GM12878 (cell line): ENCODE measurements around the gene BCL2. TPM values are rescaled to one million over a fixed set of nuclear protein-coding genes. Genes with fewer than 3 reads are reported as not detected.

Experiments
- ATAC-seq: fragments of 200-7000 bp; cut with Tn5 transposase; 3 replicates; pipeline ENCODE4 v1.9.1; 2020; ENCODE audit warnings: mild to moderate bottlenecking, moderate library complexity
- BruUV-seq: library from RNA; stranded (reverse); fragments of 400-500 nt; replicated peaks from 2 replicates; lab custom pipeline; 2021; lab: Mats Ljungman, UMichigan
- CTCF ChIA-PET: fragments of 300-600 bp; sonication (Branson Sonifier 250); formaldehyde crosslinking; extraction: SDS; loops from one replicate; lab custom pipeline; 2021; ENCODE audit warnings: inconsistent platforms; lab: Yijun Ruan, JAX
- POLR2A ChIA-PET: fragments of 350-600 bp; formaldehyde crosslinking; extraction: SDS; loops from one replicate; lab custom pipeline; 2021; ENCODE audit warnings: inconsistent platforms; lab: Charles Lee
- RAD21 ChIA-PET: fragments of 300-600 bp; sonication (Branson Sonifier 250); formaldehyde crosslinking; loops from one replicate; lab custom pipeline; 2023; ENCODE audit warnings: antibody characterized with exemption; ENCODE audit not compliant: unreplicated experiment; lab: Charles Lee
- SMC1A ChIA-PET: fragments of 300-600 bp; sonication (Branson Sonifier 250); formaldehyde crosslinking; loops from one replicate; lab custom pipeline; 2023; ENCODE audit not compliant: unreplicated experiment, uncharacterized antibody; lab: Charles Lee
- DNase-seq: peaks from one replicate; pipeline ENCODE4 v3.0.0-alpha.2; 2011; ENCODE audit warnings: low read depth, low spot score
- FAIRE-seq: peaks from 3 replicates; lab custom pipeline; 2011; peaks lifted over from hg19 to GRCh38; lab: Jason Lieb, UNC
- H2AFZ ChIP-seq: 2 replicates; pipeline ENCODE4 v1.6.0; 2011; ENCODE audit warnings: low read depth, low read length, control low read depth; ENCODE audit not compliant: control insufficient read depth
- H3K27ac ChIP-seq: 2 replicates; pipeline ENCODE4 v1.5.1; 2011; ENCODE audit warnings: control low read depth; ENCODE audit not compliant: control insufficient read depth, insufficient read depth
- H3K27me3 ChIP-seq, 2 experiments: replicated peaks in 1 of 2; 2 replicates each; pipeline versions ENCODE4 v1.6.0 to v1.6.1; 2011; ENCODE audit warnings: low read length in 1 of 2; ENCODE audit not compliant: control insufficient read depth in 2 of 2, insufficient read depth in 2 of 2
- H3K36me3 ChIP-seq, 2 experiments: 2 replicates each; pipeline ENCODE4 v1.5.1; 2011; ENCODE audit warnings: low read length in 1 of 2; ENCODE audit not compliant: control insufficient read depth in 2 of 2, insufficient read depth in 2 of 2
- H3K4me1 ChIP-seq: 2 replicates; pipeline ENCODE4 v1.6.1; 2011; ENCODE audit warnings: mild to moderate bottlenecking, low read length, moderate library complexity, mixed read lengths; ENCODE audit not compliant: control insufficient read depth, insufficient read depth
- H3K4me2 ChIP-seq: 2 replicates; pipeline ENCODE4 v1.6.0; 2011; ENCODE audit warnings: control low read depth; ENCODE audit not compliant: control insufficient read depth, insufficient read depth
- H3K4me3 ChIP-seq: fragments of 200-600 bp; sonication (generic); 2 replicates; pipeline ENCODE4 v1.5.1; 2016
- H3K79me2 ChIP-seq: 2 replicates; pipeline ENCODE4 v1.6.0; 2011; ENCODE audit warnings: low read length; ENCODE audit not compliant: control insufficient read depth, insufficient read depth
- H3K9ac ChIP-seq: 2 replicates; pipeline ENCODE4 v1.8.0; 2011; ENCODE audit warnings: low read length, control low read depth, mixed read lengths; ENCODE audit not compliant: control insufficient read depth, insufficient read depth
- H3K9me3 ChIP-seq: replicated peaks from 3 replicates; pipeline ENCODE4 v1.5.1; 2011; ENCODE audit warnings: mild to moderate bottlenecking, low read length; ENCODE audit not compliant: control insufficient read depth, insufficient read depth
- H4K20me1 ChIP-seq: 2 replicates; pipeline ENCODE4 v1.6.0; 2011; ENCODE audit not compliant: control insufficient read depth, insufficient read depth
- BCL11A ChIP-seq: IDR thresholded peaks from 2 replicates; pipeline ENCODE4 v1.6.1; 2011; ENCODE audit warnings: low read depth, low read length
- IKZF1 ChIP-seq: fragments of 450-650 bp; conservative IDR thresholded peaks from 2 replicates; pipeline ENCODE4 v1.6.1; 2017; ENCODE audit warnings: antibody characterized with exemption, mild to moderate bottlenecking
- NFYB ChIP-seq: IDR thresholded peaks from 2 replicates; pipeline ENCODE4 v1.6.1; 2011; ENCODE audit warnings: low read depth, mild to moderate bottlenecking, low read length, improper control_type of control experiment, moderate library complexity; ENCODE audit not compliant: insufficient read depth
- RUNX3 ChIP-seq: IDR thresholded peaks from 2 replicates; pipeline ENCODE4 v1.6.1; 2012; ENCODE audit warnings: low read length, inconsistent platforms
- YBX1 ChIP-seq: fragments of 450-650 bp; IDR thresholded peaks from 2 replicates; pipeline ENCODE4 v1.6.1; 2016; ENCODE audit warnings: antibody characterized with exemption
- ZNF384 ChIP-seq: IDR thresholded peaks from 2 replicates; pipeline ENCODE4 v1.6.1; 2012; ENCODE audit warnings: low read depth, mild to moderate bottlenecking, low read length, improper control_type of control experiment, borderline replicate concordance
- WGBS: methylation state at CpG from one replicate; pipeline ENCODE4 v1.1.6; 2016; ENCODE audit warnings: low lambda C conversion rate; ENCODE audit not compliant: insufficient replicate concordance, insufficient coverage; ENCODE audit errors: missing lambda C conversion rate; 5-methylcytosine and 5-hydroxymethylcytosine counted together
- in situ Hi-C: fragments of 300-500 bp; cut with MboI; formaldehyde crosslinking; loops from 9 replicates; pipeline ENCODE4 v1.14.3; 2018; ENCODE audit warnings: mixed read lengths
- intact Hi-C: fragments of 100-400 bp; cut with micrococcal nuclease; formaldehyde crosslinking; loops from one replicate; pipeline ENCODE4 v1.14.2; 2022; ENCODE audit not compliant: unreplicated experiment
- polyA plus RNA-seq, 11 experiments: library from polyadenylated mRNA; depleted of rRNA in 4 of 11; unstranded in 6 of 11; stranded (reverse) in 5 of 11; fragments of >200 nt; fragmentation: Nextera tagmentation in 4 of 11; fragmentation: Illumina TruSeq in 1 of 11; extraction: Ambion mirVana in 4 of 11; extraction: Trizol in 1 of 11; gene quantifications; 1 replicate in 1 of 11; 2 replicates in 10 of 11; pipeline versions ENCODE4 v1.2.1 to v1.2.3, GENCODE V29; 2011 to 2016; ENCODE audit warnings: inconsistent platforms in 2 of 11, missing spikeins in 2 of 11, low read depth in 1 of 11
- total RNA-seq, 4 experiments: library from RNA; depleted of rRNA in 3 of 4; stranded (reverse); fragments of >200 nt in 3 of 4; fragmentation: Illumina TruSeq in 1 of 4; extraction: Trizol in 1 of 4; gene quantifications; 2 replicates each; pipeline versions ENCODE4 v1.2.1 to v1.2.3, GENCODE V29; 2013 to 2021
- TF ChIP-seq, protein P1 (sequence below): IDR thresholded peaks from 2 replicates; pipeline ENCODE4 v1.6.1; 2012; ENCODE audit warnings: low read depth, low read length, improper control_type of control experiment
- TF ChIP-seq, protein P2 (sequence below): IDR thresholded peaks from 2 replicates; pipeline ENCODE4 v1.6.1; 2012; ENCODE audit warnings: low read length, inconsistent platforms
- TF ChIP-seq, protein P3 (sequence below): IDR thresholded peaks from 2 replicates; pipeline ENCODE4 v1.6.1; 2012; ENCODE audit warnings: improper control_type of control experiment, low read depth, low read length; ENCODE audit not compliant: insufficient replicate concordance

BCL2 gene
- total and polyA plus RNA-seq, 10 of the 15 experiments (the other 5 are each of a cell fraction or from before 2014, with no cell fraction given) = 4.1 to 47.8 (median 19.3) TPM

DNA sequence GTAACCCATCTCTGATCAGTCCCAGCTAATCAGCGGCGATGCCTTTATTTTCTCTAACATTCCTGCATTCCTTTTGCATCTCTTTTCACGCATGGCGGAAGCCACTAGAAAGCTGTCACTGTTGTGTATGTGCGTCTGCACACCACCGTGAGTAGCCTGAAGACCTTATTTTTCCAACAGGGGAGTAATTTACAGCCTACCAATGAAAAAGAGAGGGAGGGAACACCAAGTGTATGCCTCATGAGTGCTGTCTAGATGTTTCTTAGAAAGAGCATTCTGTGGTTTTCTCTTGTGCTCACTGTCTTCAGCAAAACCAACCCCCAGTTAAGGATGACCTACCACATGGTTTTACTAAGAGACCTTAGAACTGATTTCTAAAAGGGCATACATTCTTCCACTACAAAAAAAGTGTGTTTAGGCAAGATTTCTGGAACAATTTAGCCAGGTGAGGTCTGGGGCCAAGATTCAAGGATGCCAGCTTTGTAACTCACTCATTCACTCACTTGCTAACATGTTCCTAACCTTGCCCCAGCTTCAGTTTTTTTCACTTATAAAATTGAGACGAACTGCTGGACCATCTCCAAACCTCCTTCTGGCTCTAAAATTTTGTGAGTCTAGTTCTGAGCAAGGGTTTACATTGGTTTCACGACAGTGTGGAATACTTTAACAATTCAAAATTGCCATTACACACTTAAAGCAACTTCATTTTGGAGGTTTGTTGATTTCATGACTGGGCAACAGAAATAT lies 51.4 kb downstream of the BCL2 start:
- peak; percentile 84 for ATAC-seq
- CTCF ChIA-PET = interaction anchor here (0.6 to 6.6 kb wide), 4 partner anchors 12 to 50 kb away, joined by 3 to 36 read pairs (median 7); no protein-coding TSS in a partner anchor
- in situ Hi-C loops (no loop called here), intact Hi-C loops (no loop called here)
- TSS peak; percentile 6 for BruUV-seq
- H3K27ac ChIP-seq = peak overlapping the region; percentile 29
- H3K79me2 ChIP-seq = peaks cover 65% of the 10 kb centered on the region
- peak; percentile 74 for FAIRE-seq
- TF ChIP-seq, protein P1, sequence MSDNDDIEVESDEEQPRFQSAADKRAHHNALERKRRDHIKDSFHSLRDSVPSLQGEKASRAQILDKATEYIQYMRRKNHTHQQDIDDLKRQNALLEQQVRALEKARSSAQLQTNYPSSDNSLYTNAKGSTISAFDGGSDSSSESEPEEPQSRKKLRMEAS = no peak
- no peak for TF ChIP-seq YBX1
- no peak for TF ChIP-seq ZNF384
- TF ChIP-seq, protein P2, sequence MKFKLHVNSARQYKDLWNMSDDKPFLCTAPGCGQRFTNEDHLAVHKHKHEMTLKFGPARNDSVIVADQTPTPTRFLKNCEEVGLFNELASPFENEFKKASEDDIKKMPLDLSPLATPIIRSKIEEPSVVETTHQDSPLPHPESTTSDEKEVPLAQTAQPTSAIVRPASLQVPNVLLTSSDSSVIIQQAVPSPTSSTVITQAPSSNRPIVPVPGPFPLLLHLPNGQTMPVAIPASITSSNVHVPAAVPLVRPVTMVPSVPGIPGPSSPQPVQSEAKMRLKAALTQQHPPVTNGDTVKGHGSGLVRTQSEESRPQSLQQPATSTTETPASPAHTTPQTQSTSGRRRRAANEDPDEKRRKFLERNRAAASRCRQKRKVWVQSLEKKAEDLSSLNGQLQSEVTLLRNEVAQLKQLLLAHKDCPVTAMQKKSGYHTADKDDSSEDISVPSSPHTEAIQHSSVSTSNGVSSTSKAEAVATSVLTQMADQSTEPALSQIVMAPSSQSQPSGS = peak; percentile 34; the same call in 1 of the 2 replicates
- TF ChIP-seq RUNX3 = peak; percentile 81
- TF ChIP-seq IKZF1 = no peak
- TF ChIP-seq, protein P3, sequence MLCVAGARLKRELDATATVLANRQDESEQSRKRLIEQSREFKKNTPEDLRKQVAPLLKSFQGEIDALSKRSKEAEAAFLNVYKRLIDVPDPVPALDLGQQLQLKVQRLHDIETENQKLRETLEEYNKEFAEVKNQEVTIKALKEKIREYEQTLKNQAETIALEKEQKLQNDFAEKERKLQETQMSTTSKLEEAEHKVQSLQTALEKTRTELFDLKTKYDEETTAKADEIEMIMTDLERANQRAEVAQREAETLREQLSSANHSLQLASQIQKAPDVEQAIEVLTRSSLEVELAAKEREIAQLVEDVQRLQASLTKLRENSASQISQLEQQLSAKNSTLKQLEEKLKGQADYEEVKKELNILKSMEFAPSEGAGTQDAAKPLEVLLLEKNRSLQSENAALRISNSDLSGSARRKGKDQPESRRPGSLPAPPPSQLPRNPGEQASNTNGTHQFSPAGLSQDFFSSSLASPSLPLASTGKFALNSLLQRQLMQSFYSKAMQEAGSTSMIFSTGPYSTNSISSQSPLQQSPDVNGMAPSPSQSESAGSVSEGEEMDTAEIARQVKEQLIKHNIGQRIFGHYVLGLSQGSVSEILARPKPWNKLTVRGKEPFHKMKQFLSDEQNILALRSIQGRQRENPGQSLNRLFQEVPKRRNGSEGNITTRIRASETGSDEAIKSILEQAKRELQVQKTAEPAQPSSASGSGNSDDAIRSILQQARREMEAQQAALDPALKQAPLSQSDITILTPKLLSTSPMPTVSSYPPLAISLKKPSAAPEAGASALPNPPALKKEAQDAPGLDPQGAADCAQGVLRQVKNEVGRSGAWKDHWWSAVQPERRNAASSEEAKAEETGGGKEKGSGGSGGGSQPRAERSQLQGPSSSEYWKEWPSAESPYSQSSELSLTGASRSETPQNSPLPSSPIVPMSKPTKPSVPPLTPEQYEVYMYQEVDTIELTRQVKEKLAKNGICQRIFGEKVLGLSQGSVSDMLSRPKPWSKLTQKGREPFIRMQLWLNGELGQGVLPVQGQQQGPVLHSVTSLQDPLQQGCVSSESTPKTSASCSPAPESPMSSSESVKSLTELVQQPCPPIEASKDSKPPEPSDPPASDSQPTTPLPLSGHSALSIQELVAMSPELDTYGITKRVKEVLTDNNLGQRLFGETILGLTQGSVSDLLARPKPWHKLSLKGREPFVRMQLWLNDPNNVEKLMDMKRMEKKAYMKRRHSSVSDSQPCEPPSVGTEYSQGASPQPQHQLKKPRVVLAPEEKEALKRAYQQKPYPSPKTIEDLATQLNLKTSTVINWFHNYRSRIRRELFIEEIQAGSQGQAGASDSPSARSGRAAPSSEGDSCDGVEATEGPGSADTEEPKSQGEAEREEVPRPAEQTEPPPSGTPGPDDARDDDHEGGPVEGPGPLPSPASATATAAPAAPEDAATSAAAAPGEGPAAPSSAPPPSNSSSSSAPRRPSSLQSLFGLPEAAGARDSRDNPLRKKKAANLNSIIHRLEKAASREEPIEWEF = no peak
- TF ChIP-seq BCL11A = no peak
- peak; percentile 63 for TF ChIP-seq NFYB
- H3K9ac ChIP-seq = no peak overlapping the region
- H3K4me2 ChIP-seq = peak overlapping the region; percentile 18; the same call in 1 of the 2 replicates
- RAD21 ChIA-PET = interaction anchor here (0.9 to 1.4 kb wide), 4 partner anchors 10 to 71 kb away, joined by 3 read pairs; no protein-coding TSS in a partner anchor
- no peaks in the 10 kb centered on the region for H4K20me1 ChIP-seq
- POLR2A ChIA-PET = interaction anchor here (1.0 to 1.4 kb wide), 3 partner anchors 7 to 24 kb away, joined by 3 to 4 read pairs (median 3); no protein-coding TSS in a partner anchor
- H3K4me1 ChIP-seq = peaks cover 12% of the 10 kb centered on the region
- DNase-seq = no peak
- WGBS = 62% methylated on average over 8 of the region's 8 CpGs
- SMC1A ChIA-PET = interaction anchor here (0.7 to 3.3 kb wide), 18 partner anchors 9 to 106 kb away, joined by 3 to 14 read pairs (median 4); no protein-coding TSS in a partner anchor
- no peak overlapping the region for H2AFZ ChIP-seq
- H3K36me3 ChIP-seq = peaks cover 4 to 8% of the 10 kb centered on the region in 2 experiments; a peak in 3 of 4 replicates
- H3K27me3 ChIP-seq = no peaks in the 10 kb centered on the region
- H3K9me3 ChIP-seq = no peaks in the 10 kb centered on the region
- H3K4me3 ChIP-seq = 0 out of 2 replicates have a peak overlapping the region, but pooled peaks have one; percentile 2
